ENCODE measurements around the gene CHD9. TPM values are rescaled to one million over a fixed set of nuclear protein-coding genes. Genes with fewer than 3 reads are reported as not detected.
"Not testable (repeated sequence)": the region's sequence is repeated elsewhere in the genome, so short reads cannot be mapped to it uniquely, and the experiment has no call there.

The CHD9 gene
- polyA plus RNA-seq, 4 donors: 48.6 to 61.7 (median 57.3) TPM

GRCh38 chr16:53130159-53131049, 75.6 kb downstream of the CHD9 start:
- peak; percentile 87 to 91 (median 88) for DNase-seq (ENCODE audit: low read depth in 4 of 4, low spot score in 3 of 4)

DNA sequence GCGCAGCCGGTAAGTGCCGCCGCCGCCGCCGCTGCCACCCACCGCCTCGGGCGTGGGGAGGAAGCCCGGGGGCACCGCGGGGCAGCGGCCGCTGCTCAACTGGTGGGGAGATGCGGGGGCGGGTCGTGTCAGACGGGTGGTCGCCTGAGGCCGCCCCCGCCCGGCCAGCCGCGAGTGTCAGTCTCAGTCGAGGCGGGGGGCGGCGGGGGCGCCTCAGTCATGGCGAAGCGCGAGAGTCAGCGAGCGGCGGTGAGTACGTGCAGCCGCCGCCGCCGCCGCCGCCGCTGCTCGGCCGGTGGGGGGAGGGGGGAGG, 76.2 kb downstream of the CHD9 start:
- DNase-seq (ENCODE audit: low read depth in 4 of 4, low spot score in 3 of 4): peak in 1 of 4 donors; percentile 4

- peak in 3 of 4 donors; percentile 6 to 25 (median 18) for DNase-seq (ENCODE audit: low read depth in 4 of 4, low spot score in 3 of 4)
Measured at GRCh38 chr16:53131363-53132071, 76.7 kb downstream of the CHD9 start.

DNA sequence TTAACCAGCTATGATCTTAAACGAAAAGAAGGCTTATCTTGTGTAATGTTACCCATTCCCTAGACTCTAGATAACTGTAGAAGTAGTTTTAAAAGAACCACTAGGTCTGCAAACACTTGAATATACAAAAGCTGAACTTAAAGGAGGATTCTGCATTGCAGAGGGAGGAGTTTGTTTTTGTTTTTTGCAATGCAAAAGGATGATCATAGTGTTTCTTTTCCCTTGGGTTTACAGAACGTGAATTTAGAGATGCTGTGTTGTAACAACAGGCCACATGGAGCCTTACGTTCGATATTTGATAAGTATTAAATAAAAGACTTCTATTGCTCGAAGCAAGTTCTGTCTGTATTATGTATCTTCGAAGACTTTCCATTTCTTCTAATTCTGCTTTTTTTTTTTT, 77.6 kb downstream of the CHD9 start:
- DNase-seq (ENCODE audit: low read depth in 4 of 4, low spot score in 3 of 4): no peak

- no peak for DNase-seq (ENCODE audit: low read depth in 4 of 4, low spot score in 3 of 4)
Measured at GRCh38 chr16:53135329-53135728, 80.5 kb downstream of the CHD9 start.

DNA sequence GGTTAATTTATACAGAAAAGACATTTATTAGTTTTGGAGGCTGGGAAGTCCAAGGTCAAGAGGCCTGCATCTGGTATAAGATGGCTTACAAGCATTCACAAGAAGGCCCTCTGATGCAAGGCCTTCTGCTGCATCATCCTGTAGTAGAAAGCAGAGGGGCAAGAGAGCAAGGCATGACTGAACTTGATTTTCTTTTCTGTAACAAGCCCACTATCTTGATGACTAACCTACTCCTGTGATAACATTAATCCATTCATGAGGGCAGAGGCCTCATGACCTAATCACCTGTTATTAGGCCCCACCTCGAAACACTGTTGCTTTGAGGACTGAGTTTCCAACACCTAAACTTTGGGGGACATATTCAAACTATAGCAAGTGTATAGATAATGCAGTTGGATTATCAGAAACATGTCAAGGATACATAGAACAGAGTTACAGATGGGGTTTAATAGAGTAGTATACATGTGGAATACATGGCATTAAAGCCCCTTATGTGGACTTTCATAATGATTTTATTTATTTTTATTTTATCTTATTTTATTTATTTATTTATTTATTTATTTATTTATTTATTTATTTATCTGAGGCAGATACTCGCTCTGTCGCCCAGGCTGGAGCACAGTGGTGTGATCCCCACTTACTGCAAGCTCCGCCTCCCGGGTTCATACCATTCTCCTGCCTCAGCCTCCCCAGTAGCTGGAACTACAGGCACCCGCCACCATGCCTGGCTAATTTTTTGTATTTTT, 88.2 kb downstream of the CHD9 start:
- DNase-seq (ENCODE audit: low read depth in 4 of 4, low spot score in 3 of 4): no peak

- DNase-seq (ENCODE audit: low read depth in 4 of 4, low spot score in 3 of 4): no peak
Measured at GRCh38 chr16:53147500-53148065, 92.8 kb downstream of the CHD9 start.

GRCh38 chr16:53150769-53151168, 96.0 kb downstream of the CHD9 start:
- no peak for DNase-seq (ENCODE audit: low read depth in 4 of 4, low spot score in 3 of 4)

DNA sequence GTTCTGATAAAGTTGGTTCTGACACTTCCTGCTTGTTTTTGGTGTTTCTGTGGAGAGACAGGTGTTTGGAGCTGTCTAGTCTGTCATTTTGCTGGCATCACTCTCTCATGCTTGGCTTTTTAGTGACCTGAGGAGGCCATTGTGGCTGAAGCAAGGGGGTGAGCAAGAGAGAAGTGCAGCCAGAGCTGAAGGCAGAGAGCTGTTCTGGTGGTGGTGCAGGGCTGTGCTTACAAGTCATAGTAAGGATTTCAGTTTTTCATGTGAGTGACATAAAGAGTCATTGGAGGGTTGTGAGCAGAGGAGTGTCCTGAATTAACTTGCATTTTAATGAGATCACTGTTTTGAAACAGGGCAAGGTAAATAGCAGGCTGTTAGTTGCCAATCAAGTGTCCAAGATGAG, 97.5 kb downstream of the CHD9 start:
- DNase-seq (ENCODE audit: low read depth in 4 of 4, low spot score in 3 of 4): no peak

DNA sequence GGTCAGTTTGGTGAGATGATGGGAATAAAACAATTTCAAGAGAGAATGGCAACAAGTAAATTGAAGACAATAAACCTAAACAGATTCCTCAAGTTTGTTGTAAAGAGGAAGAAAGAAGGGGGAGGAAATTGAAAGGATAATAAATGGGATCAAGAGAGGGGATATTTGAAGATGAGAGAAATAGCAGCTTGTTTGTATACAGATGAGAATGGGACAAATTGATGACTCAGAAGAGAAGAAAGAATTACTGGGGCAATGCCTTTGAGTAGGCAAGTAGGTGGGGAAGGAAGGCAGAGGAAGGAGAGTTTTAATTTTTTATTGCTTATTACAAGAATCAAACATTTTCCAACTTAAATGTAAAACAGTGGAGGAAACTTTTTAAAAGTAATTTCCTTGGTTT, 98.3 kb downstream of the CHD9 start:
- no peak for DNase-seq (ENCODE audit: low read depth in 4 of 4, low spot score in 3 of 4)

DNA sequence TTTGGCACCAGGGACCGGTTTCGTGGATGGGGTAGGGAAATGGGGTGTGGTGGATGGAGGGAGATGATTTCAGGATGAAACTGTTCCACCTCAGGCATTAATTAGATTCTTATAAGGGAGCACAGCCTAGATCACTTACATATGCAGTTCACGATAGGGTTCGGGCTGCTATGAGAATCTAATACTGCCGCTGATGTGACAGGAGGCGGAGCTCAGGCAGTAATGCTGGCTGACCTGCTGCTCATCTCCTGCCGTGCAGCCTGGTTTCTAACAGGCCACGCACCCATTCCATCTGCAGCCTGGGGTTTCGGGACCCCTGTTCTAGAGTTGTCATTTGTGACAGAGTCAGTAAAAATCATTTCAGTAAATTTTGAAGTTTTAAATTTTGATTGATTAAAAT, 99.7 kb downstream of the CHD9 start:
- no peak for DNase-seq (ENCODE audit: low read depth in 4 of 4, low spot score in 3 of 4)

DNA sequence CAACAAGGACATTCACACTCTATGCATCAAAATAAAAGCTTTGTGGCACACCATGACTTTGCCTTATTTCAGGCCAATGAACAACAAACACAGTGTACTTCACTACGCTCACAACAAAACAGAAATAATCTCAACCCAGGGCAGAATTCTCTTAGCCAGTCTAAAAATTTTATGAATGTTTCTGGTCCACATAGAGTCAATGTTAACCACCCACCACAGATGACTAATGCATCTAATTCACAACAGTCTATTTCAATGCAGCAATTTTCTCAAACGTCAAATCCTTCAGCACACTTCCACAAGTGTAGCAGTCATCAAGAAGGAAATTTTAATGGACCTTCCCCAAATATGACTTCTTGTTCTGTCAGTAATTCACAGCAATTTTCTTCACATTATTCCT, 101.7 kb downstream of the CHD9 start:
- no peak for DNase-seq (ENCODE audit: low read depth in 4 of 4, low spot score in 3 of 4)

DNA sequence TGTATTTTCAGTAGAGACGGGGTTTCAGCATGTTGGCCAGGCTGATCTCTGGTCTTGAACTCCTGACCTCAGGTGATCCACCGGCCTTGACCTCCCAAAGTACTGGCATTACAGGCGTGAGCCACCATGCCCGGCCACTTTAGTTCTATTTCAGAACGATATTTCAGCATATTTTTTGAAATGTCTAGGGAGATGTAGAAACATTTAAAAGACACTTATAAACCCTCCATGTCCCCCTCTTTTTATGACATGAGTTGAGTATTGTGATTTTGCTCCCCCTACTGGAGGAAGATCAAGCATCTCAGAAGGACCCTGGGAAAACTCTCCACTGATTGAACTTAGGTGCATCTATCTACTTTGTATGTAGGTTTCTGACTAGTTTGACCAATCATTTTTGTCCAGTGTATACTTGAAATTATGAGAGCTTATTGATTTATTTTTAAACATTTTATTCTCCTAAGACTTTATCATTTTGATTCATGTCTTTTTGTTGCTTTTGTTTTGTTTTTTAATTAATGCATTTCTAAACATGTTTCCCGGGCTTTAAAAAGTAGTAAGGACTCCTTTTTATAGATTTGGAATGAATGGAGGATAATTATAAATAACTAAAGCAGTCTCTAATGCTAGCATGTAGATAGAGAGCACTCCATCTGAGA, 105.1 kb downstream of the CHD9 start:
- DNase-seq (ENCODE audit: low read depth in 4 of 4, low spot score in 3 of 4): peak; percentile 32 to 50 (median 39)

GRCh38 chr16:53166099-53166498, 111.3 kb downstream of the CHD9 start:
- DNase-seq (ENCODE audit: low read depth in 4 of 4, low spot score in 3 of 4): no peak

DNA sequence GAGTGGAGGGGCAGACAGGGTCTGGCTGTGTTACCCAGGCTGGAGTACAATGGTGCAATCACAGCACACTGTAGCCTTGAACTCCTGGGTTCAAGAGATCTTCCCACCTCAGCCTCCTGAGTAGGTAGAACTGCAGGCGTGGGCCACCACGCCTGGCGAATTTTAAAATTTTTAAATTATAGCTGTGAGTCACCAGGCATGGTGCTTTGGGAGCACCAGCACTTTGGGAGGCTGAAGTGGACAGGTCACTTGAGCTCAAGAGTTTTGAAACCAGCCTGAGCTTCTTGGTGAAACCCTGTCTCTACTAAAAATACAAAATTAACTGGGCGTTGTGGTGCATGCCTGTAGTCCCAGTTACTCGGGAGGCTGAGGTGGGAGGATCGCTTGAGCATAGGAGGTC, 114.0 kb downstream of the CHD9 start:
- no peak for DNase-seq (ENCODE audit: low read depth in 4 of 4, low spot score in 3 of 4)

DNA sequence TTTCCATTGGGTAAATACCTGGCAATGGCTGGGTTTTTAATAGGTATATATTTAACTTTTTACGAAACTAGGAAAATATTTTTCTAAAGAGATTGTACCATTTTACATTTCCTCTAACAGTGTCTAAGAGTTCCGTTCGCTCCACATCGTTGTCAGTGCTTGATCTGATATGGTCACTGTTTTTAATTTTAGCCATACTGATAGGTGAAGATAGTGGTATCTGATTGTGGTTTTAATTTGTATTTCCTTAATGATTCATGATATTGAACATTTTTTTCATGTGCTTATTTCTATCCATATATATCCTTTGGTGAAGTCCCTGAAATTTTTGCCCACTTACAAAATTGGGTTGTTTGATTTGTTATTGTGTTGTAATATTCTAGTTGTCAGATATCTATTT, 117.7 kb downstream of the CHD9 start:
- no peak for DNase-seq (ENCODE audit: low read depth in 4 of 4, low spot score in 3 of 4)

DNA sequence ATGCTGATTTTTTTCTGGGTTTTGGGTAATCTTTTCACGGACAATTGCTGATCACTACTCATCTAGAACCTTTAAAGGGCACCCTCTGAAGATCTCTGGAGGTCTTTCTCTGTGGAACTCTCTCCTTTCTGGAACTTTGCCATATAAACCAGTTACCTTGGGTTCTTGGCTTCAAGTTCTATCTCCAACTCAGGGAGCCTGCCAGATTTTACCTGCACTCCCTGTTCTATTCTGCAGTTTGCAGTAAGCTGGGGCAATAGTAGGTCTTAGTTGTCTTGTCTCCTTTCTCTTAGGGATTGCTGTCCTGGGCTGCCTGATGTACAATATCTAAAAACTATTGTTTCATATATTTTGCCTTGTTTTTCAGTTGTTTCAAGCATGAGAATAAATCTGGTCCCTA, 120.3 kb downstream of the CHD9 start:
- DNase-seq (ENCODE audit: low read depth in 4 of 4, low spot score in 3 of 4): no peak

- no peak for DNase-seq (ENCODE audit: low read depth in 4 of 4, low spot score in 3 of 4)
Measured at GRCh38 chr16:53176434-53176833, 121.6 kb downstream of the CHD9 start.

- no peak for DNase-seq (ENCODE audit: low read depth in 4 of 4, low spot score in 3 of 4)
Measured at GRCh38 chr16:53183442-53183841, 128.7 kb downstream of the CHD9 start.

GRCh38 chr16:53185741-53186140, 130.9 kb downstream of the CHD9 start:
- DNase-seq (ENCODE audit: low read depth in 4 of 4, low spot score in 3 of 4): not testable (repeated sequence)

DNA sequence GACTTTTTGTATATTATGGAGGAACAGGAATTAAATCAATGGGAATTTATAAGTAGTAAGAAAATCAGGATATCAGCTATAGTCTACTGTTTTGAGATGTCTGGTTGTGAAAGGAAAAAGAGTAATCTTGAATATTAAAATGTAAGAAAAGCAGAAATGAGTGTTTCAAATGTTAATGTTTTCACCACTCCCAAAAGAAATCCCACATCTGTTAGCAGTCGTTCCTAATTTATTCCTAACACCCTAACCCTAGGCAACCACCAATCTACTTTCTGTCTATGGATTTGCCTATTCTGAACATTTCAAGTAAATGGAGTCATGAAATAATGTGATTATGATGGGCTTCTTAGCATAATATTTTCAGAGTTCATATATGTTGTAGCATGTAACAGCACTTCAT, 133.0 kb downstream of the CHD9 start:
- no peak for DNase-seq (ENCODE audit: low read depth in 4 of 4, low spot score in 3 of 4)
